Measurements from ENCODE around the gene PRPF8. TPM values are rescaled to one million over a fixed set of nuclear protein-coding genes. Genes with fewer than 3 reads are reported as not detected.

Gene PRPF8
- total RNA-seq, 1 donor from 2014 or later: 114 TPM

- Histone ChIP-seq H3K27ac (no peak overlapping the region), H3K9me3 (no peaks in the 10 kb centered on the region), H3K4me3 (no peak overlapping the region), H3K36me3 (no peaks in the 10 kb centered on the region), H3K27me3 (no peaks in the 10 kb centered on the region), H3K4me1 (peaks cover 0 to 14% of the 10 kb centered on the region in 2 donors)
- DNase-seq (ENCODE audit: low spot score in 2 of 2): no peak
- no peak for TF ChIP-seq CTCF (IDR thresholded peaks at IDR 0.05)
- intact Hi-C loops (cut with DNase I): no loop called here
Observed at GRCh38 chr17:1630662-1631061, 54.0 kb downstream of the PRPF8 start.

GRCh38 chr17:1629504-1630310, 55.0 kb downstream of the PRPF8 start:
- peak; percentile 41 to 66 (median 48) for TF ChIP-seq CTCF (IDR thresholded peaks at IDR 0.05)
- no peaks in the 10 kb centered on the region for H3K27me3 ChIP-seq
- intact Hi-C loops (cut with DNase I): loop anchor here (1.0 to 10.0 kb wide), 4 partner anchors 39 to 265 kb away; partner anchors contain the start of gene PRPF8
- peak in 1 of 2 donors; percentile 83 for DNase-seq (ENCODE audit: low spot score in 2 of 2)
- peaks cover 0 to 14% of the 10 kb centered on the region in 2 donors for H3K4me1 ChIP-seq
- H3K9me3 ChIP-seq: no peaks in the 10 kb centered on the region
- peak overlapping the region; percentile 72 to 86 for H3K27ac ChIP-seq
- H3K36me3 ChIP-seq: no peaks in the 10 kb centered on the region
- H3K4me3 ChIP-seq: peak overlapping the region; percentile 65 to 80

GRCh38 chr17:1628856-1629503, 55.7 kb downstream of the PRPF8 start:
- H3K9me3 ChIP-seq: no peaks in the 10 kb centered on the region
- H3K4me3 ChIP-seq: peak overlapping the region; percentile 65 to 80
- DNase-seq (ENCODE audit: low spot score in 2 of 2): peak; percentile 86 to 96
- peak overlapping the region; percentile 72 to 86 for H3K27ac ChIP-seq
- no peaks in the 10 kb centered on the region for H3K27me3 ChIP-seq
- H3K4me1 ChIP-seq: peaks cover 0 to 14% of the 10 kb centered on the region in 2 donors
- H3K36me3 ChIP-seq: no peaks in the 10 kb centered on the region
- TF ChIP-seq CTCF (IDR thresholded peaks at IDR 0.05): peak; percentile 16 to 82 (median 40)
- intact Hi-C loops (cut with DNase I): loop anchor here (1.0 to 10.0 kb wide), 5 partner anchors 20 to 264 kb away; partner anchors contain the start of genes PRPF8 and RILP

GRCh38 chr17:1627982-1628855, 56.4 kb downstream of the PRPF8 start, which contains the start of gene SLC43A2:
Gene SLC43A2, minus strand, starts transcription at chr17:1628834. Its CDS starts 960 bp downstream, at chr17:1627874.
- intact Hi-C loops (cut with DNase I): loop anchor here (1.0 to 10.0 kb wide), 3 partner anchors 21 to 263 kb away; partner anchors contain the start of genes PRPF8 and RILP
- no peaks in the 10 kb centered on the region for H3K27me3 ChIP-seq
- H3K36me3 ChIP-seq: no peaks in the 10 kb centered on the region
- peak within 1 kb of the TSS; percentile 72 to 86 for H3K27ac ChIP-seq
- no peak for TF ChIP-seq CTCF (IDR thresholded peaks at IDR 0.05)
- H3K4me3 ChIP-seq: peak within 1 kb of the TSS; percentile 65 to 80
- peaks cover 0 to 14% of the 10 kb centered on the region in 2 donors for H3K4me1 ChIP-seq
- DNase-seq (ENCODE audit: low spot score in 2 of 2): peak in 1 of 2 donors; percentile 87
- no peaks in the 10 kb centered on the region for H3K9me3 ChIP-seq
